WTC11 (cell line): ENCODE measurements around the gene MTOR. TPM values are rescaled to one million over a fixed set of nuclear protein-coding genes. Genes with fewer than 3 reads are reported as not detected.

ENCODE experiments used
- ATAC-seq: fragments of 200-7000 bp; cut with Tn5 transposase; 2 replicates; pipeline ENCODE4 v1.10.0; 2021; ENCODE audit warnings: mild to moderate bottlenecking, moderate library complexity
- CTCF ChIA-PET: fragments of 300-600 bp; sonication (Branson Sonifier 250); formaldehyde crosslinking; loops from one replicate; lab custom pipeline; 2021; ENCODE audit warnings: antibody characterized with exemption; lab: Charles Lee
- POLR2A ChIA-PET: fragments of 350-600 bp; sonication (Branson Sonifier 250); formaldehyde crosslinking; loops from one replicate; lab custom pipeline; 2021; ENCODE audit warnings: antibody characterized with exemption; lab: Charles Lee
- DNase-seq: peaks from one replicate; pipeline ENCODE4 v3.0.0; 2021; ENCODE audit warnings: low spot score
- H3K27ac Mint-ChIP-seq: 2 replicates; pipeline ENCODE4 v1.8.0; 2021; ENCODE audit warnings: mixed read lengths
- H3K27me3 Mint-ChIP-seq: 2 replicates; pipeline ENCODE4 v1.8.0; 2021; ENCODE audit warnings: low read depth, mild to moderate bottlenecking, moderate library complexity, mixed read lengths
- H3K36me3 Mint-ChIP-seq: 2 replicates; pipeline ENCODE4 v1.8.0; 2021; ENCODE audit warnings: mixed read lengths
- H3K4me1 Mint-ChIP-seq: 2 replicates; pipeline ENCODE4 v1.8.0; 2022; ENCODE audit warnings: mixed read lengths
- H3K4me3 Mint-ChIP-seq: 2 replicates; pipeline ENCODE4 v1.8.0; 2021; ENCODE audit warnings: mild to moderate bottlenecking, moderate library complexity, mixed read lengths
- H3K9me3 Mint-ChIP-seq: 2 replicates; pipeline ENCODE4 v1.8.0; 2021; ENCODE audit warnings: mixed read lengths
- AFF4 ChIP-seq: sonication (generic); formaldehyde crosslinking; IDR thresholded peaks from 2 replicates; pipeline ENCODE4 v1.8.1; 2023; ENCODE audit warnings: mild to moderate bottlenecking, missing genetic modification reagents, borderline replicate concordance
- ATF1 ChIP-seq: sonication (generic); formaldehyde crosslinking; IDR thresholded peaks from 2 replicates; pipeline ENCODE4 v1.8.1; 2023; ENCODE audit warnings: mild to moderate bottlenecking, moderate library complexity, missing genetic modification reagents
- CREB1 ChIP-seq: sonication (generic); formaldehyde crosslinking; IDR thresholded peaks from 2 replicates; pipeline ENCODE4 v1.8.0; 2023; ENCODE audit warnings: mild to moderate bottlenecking, missing genetic modification reagents
- CTCF ChIP-seq: fragments of 200-600 bp; IDR thresholded peaks from 2 replicates; pipeline ENCODE4 v1.8.0; 2022; ENCODE audit warnings: antibody characterized with exemption
- E2F1 ChIP-seq: sonication (generic); formaldehyde crosslinking; IDR thresholded peaks from 2 replicates; pipeline ENCODE4 v1.8.0; 2022; ENCODE audit warnings: mild to moderate bottlenecking, missing genetic modification reagents
- E2F4 ChIP-seq: sonication (generic); formaldehyde crosslinking; IDR thresholded peaks from 2 replicates; pipeline ENCODE4 v1.8.1; 2022; ENCODE audit warnings: low read depth, mild to moderate bottlenecking, moderate library complexity, missing genetic modification reagents, borderline replicate concordance
- EMX1 ChIP-seq: fragments of 250-450 bp; sonication (Bioruptor Pico); IDR thresholded peaks from 2 replicates; pipeline ENCODE4 v1.8.0; 2021; ENCODE audit warnings: mild to moderate bottlenecking
- GTF2I ChIP-seq: fragments of 250-450 bp; sonication (Bioruptor Pico); conservative IDR thresholded peaks from 2 replicates; pipeline ENCODE4 v1.4.0; 2021; ENCODE audit warnings: mild to moderate bottlenecking
- IRF2 ChIP-seq: sonication (generic); formaldehyde crosslinking; IDR thresholded peaks from 2 replicates; pipeline ENCODE4 v1.8.0; 2022; ENCODE audit warnings: low read depth, missing genetic modification reagents, borderline replicate concordance
- KAT7 ChIP-seq: sonication (generic); formaldehyde crosslinking; IDR thresholded peaks from 2 replicates; pipeline ENCODE4 v1.8.1; 2023; ENCODE audit warnings: missing genetic modification reagents, mild to moderate bottlenecking, borderline replicate concordance
- MAX ChIP-seq: sonication (generic); formaldehyde crosslinking; IDR thresholded peaks from 2 replicates; pipeline ENCODE4 v1.8.0; 2022; ENCODE audit warnings: mild to moderate bottlenecking, missing genetic modification reagents
- MLX ChIP-seq: sonication (generic); formaldehyde crosslinking; IDR thresholded peaks from 2 replicates; pipeline ENCODE4 v1.8.1; 2023; ENCODE audit warnings: mild to moderate bottlenecking, missing genetic modification reagents, moderate library complexity
- MXD4 ChIP-seq: fragments of 250-450 bp; sonication (Bioruptor Pico); IDR thresholded peaks from 2 replicates; pipeline ENCODE4 v1.8.0; 2021; ENCODE audit warnings: mild to moderate bottlenecking, moderate library complexity, borderline replicate concordance
- NFE2L1 ChIP-seq: sonication (generic); formaldehyde crosslinking; IDR thresholded peaks from 2 replicates; pipeline ENCODE4 v1.8.1; 2023; ENCODE audit warnings: missing genetic modification reagents
- NFYB ChIP-seq: sonication (generic); formaldehyde crosslinking; conservative IDR thresholded peaks from 2 replicates; pipeline ENCODE4 v1.8.0; 2022; ENCODE audit warnings: low read depth, missing genetic modification reagents
- NR2C2 ChIP-seq: sonication (generic); formaldehyde crosslinking; IDR thresholded peaks from 2 replicates; pipeline ENCODE4 v1.8.0; 2022; ENCODE audit warnings: mild to moderate bottlenecking, missing genetic modification reagents
- OVOL2 ChIP-seq: fragments of 250-450 bp; sonication (Bioruptor Pico); IDR thresholded peaks from 2 replicates; pipeline ENCODE4 v1.9.0; 2021; ENCODE audit warnings: mild to moderate bottlenecking, borderline replicate concordance
- PRRX2 ChIP-seq: fragments of 250-450 bp; sonication (Bioruptor Pico); IDR thresholded peaks from 2 replicates; pipeline ENCODE4 v1.8.0; 2021; ENCODE audit warnings: mild to moderate bottlenecking
- SMAD3 ChIP-seq: sonication (generic); formaldehyde crosslinking; IDR thresholded peaks from 2 replicates; pipeline ENCODE4 v1.8.0; 2022; ENCODE audit warnings: missing genetic modification reagents, mild to moderate bottlenecking, borderline replicate concordance
- SMAD4 ChIP-seq: sonication (generic); formaldehyde crosslinking; IDR thresholded peaks from 2 replicates; pipeline ENCODE4 v1.8.0; 2022; ENCODE audit warnings: mild to moderate bottlenecking, missing genetic modification reagents
- SOX15 ChIP-seq: fragments of 250-450 bp; sonication (Bioruptor Pico); IDR thresholded peaks from 2 replicates; pipeline ENCODE4 v1.9.0; 2021; ENCODE audit warnings: mild to moderate bottlenecking
- SP1 ChIP-seq: sonication (generic); formaldehyde crosslinking; conservative IDR thresholded peaks from 2 replicates; pipeline ENCODE4 v1.8.1; 2022; ENCODE audit warnings: missing genetic modification reagents
- TP53 ChIP-seq: sonication (generic); formaldehyde crosslinking; IDR thresholded peaks from 2 replicates; pipeline ENCODE4 v1.8.1; 2023; ENCODE audit warnings: mild to moderate bottlenecking, missing genetic modification reagents
- ZNF232 ChIP-seq: sonication (generic); formaldehyde crosslinking; IDR thresholded peaks from 2 replicates; pipeline ENCODE4 v1.8.0; 2022; ENCODE audit warnings: mild to moderate bottlenecking, missing genetic modification reagents
- ZNF281 ChIP-seq: sonication (generic); formaldehyde crosslinking; IDR thresholded peaks from 2 replicates; pipeline ENCODE4 v1.8.0; 2023; ENCODE audit warnings: mild to moderate bottlenecking, missing genetic modification reagents
- ZNF396 ChIP-seq: fragments of 250-450 bp; sonication (Bioruptor Pico); IDR thresholded peaks from 2 replicates; pipeline ENCODE4 v1.8.0; 2021; ENCODE audit warnings: mild to moderate bottlenecking, moderate library complexity, borderline replicate concordance
- total RNA-seq: library from RNA; stranded (reverse); gene quantifications from 3 replicates; pipeline ENCODE4 v1.2.3, GENCODE V29; 2021

MTOR gene
- total RNA-seq, 1 experiment from 2014 or later, result 65.0 TPM

GRCh38 chr1:11294951-11295350 is 32.6 kb upstream of the MTOR start (continued):
- no peak for TF ChIP-seq KAT7 (CRISPR knock-in tag)
- no peak for TF ChIP-seq SP1 (CRISPR knock-in tag)
- no peak for TF ChIP-seq TP53 (CRISPR knock-in tag)
- TF ChIP-seq MAX (CRISPR knock-in tag), result no peak

- H3K36me3 Mint-ChIP-seq, result peaks cover 17% of the 10 kb centered on the region
- DNase-seq (no peak), ATAC-seq (no peak)
- no peak overlapping the region for H3K4me3 Mint-ChIP-seq
- H3K4me1 Mint-ChIP-seq, result peaks cover 7% of the 10 kb centered on the region
- no peaks in the 10 kb centered on the region for H3K27me3 Mint-ChIP-seq
- no peak overlapping the region for H3K27ac Mint-ChIP-seq
- POLR2A ChIA-PET, result no interaction called here
- CTCF ChIA-PET, result interaction anchor here (0.6 kb wide), 1 partner anchor 342 kb away, joined by 3 read pairs; no protein-coding TSS in a partner anchor
- TF ChIP-seq NFE2L1 (CRISPR knock-in tag), result no peak
- no peak for TF ChIP-seq ZNF281 (CRISPR knock-in tag)
- TF ChIP-seq IRF2 (CRISPR knock-in tag), result no peak
- no peak for TF ChIP-seq SP1 (CRISPR knock-in tag)
- TF ChIP-seq GTF2I (CRISPR knock-in tag), result no peak
- no peak for TF ChIP-seq CREB1 (CRISPR knock-in tag)
- no peak for TF ChIP-seq OVOL2
- TF ChIP-seq SMAD3 (CRISPR knock-in tag), result no peak
- TF ChIP-seq SMAD4 (CRISPR knock-in tag), result no peak
- TF ChIP-seq ZNF232, result no peak
- no peak for TF ChIP-seq NR2C2 (CRISPR knock-in tag)
- no peak for TF ChIP-seq MXD4
- no peak for TF ChIP-seq NFYB (CRISPR knock-in tag)
- TF ChIP-seq E2F4 (CRISPR knock-in tag), result no peak
- TF ChIP-seq E2F1 (CRISPR knock-in tag), result no peak
- H3K9me3 Mint-ChIP-seq, result no peaks in the 10 kb centered on the region
Observed at GRCh38 chr1:11293856-11294255, 31.5 kb upstream of the MTOR start.

GRCh38 chr1:11291049-11291448 is 28.7 kb upstream of the MTOR start:
- no peak for DNase-seq
- H3K27me3 Mint-ChIP-seq, result no peaks in the 10 kb centered on the region
- H3K36me3 Mint-ChIP-seq, result peaks cover 18% of the 10 kb centered on the region
- H3K9me3 Mint-ChIP-seq, result no peaks in the 10 kb centered on the region
- no peak overlapping the region for H3K27ac Mint-ChIP-seq
- CTCF ChIA-PET, result no interaction called here
- POLR2A ChIA-PET, result no interaction called here
- no peak overlapping the region for H3K4me3 Mint-ChIP-seq
- peaks cover 25% of the 10 kb centered on the region for H3K4me1 Mint-ChIP-seq
- no peak for ATAC-seq
- TF ChIP-seq AFF4 (CRISPR knock-in tag), result no peak
- TF ChIP-seq PRRX2, result no peak
- TF ChIP-seq ZNF396 (CRISPR knock-in tag), result no peak
- TF ChIP-seq ATF1, result no peak
- no peak for TF ChIP-seq SOX15
- no peak for TF ChIP-seq CTCF
- TF ChIP-seq MLX (CRISPR knock-in tag), result no peak
- TF ChIP-seq EMX1 (CRISPR knock-in tag), result no peak
